Measurements from ENCODE around the gene CPLANE1. TPM values are rescaled to one million over a fixed set of nuclear protein-coding genes. Genes with fewer than 3 reads are reported as not detected.

Gene CPLANE1
- total RNA-seq, 1 experiment from 2014 or later = 3.5 TPM

Other genes starting within 250 kb of the CPLANE1 start
- 80.9 TPM for gene NUP155, start 121.7 kb upstream of the CPLANE1 start, total RNA-seq (2021; ENCODE audit: unreplicated experiment)
- gene WDR70, start 129.9 kb upstream of the CPLANE1 start, total RNA-seq (2021; ENCODE audit: unreplicated experiment) = 31.1 TPM

Data from HCT116 (cell line).